SIG-M5 (cell line): ENCODE results near the gene SP3.

Experiments
- DNase-seq: peaks from one replicate; lab custom pipeline; 2025; lab: John Stamatoyannopoulos, UW

The SP3 gene

DNA sequence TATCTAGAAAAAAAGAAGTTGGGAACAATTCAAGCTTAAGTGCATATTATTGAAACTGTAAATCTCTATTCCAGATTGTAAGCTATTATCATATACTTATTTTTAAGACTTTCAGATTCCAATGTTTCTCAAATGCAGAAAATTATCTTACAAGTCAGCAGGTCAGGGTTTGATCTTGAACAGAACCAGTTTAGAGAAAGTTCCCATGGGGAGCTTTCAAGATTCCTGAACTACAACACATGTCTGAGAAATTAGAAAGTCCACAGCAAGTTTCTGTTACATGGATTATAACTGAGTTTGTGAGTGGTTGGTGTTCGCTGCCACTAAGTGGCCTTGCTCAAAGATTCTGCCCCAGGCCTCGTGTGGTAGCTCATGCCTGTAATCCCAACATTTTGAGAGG is 31.6 kb upstream of the SP3 start:
- no peak for DNase-seq

DNA sequence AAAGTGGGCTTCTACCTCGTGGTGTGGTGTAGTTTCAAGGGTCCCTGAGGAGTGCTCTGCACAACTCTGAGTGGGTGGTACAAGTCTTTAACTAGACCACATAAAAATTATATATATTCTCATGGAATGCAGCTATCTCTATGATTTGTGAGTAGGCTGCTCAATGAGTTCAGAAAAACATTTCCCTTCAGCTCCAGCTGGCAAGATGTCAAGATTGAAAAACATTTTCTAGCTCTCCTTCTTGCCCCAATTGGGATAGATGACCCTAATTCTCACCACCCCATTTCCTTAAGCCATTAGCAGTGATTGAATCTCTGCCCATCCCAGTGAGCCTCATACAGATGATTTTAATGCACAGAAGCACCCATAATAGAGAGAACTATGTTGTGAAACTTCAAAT is 28.3 kb upstream of the SP3 start:
- DNase-seq, result no peak

DNA sequence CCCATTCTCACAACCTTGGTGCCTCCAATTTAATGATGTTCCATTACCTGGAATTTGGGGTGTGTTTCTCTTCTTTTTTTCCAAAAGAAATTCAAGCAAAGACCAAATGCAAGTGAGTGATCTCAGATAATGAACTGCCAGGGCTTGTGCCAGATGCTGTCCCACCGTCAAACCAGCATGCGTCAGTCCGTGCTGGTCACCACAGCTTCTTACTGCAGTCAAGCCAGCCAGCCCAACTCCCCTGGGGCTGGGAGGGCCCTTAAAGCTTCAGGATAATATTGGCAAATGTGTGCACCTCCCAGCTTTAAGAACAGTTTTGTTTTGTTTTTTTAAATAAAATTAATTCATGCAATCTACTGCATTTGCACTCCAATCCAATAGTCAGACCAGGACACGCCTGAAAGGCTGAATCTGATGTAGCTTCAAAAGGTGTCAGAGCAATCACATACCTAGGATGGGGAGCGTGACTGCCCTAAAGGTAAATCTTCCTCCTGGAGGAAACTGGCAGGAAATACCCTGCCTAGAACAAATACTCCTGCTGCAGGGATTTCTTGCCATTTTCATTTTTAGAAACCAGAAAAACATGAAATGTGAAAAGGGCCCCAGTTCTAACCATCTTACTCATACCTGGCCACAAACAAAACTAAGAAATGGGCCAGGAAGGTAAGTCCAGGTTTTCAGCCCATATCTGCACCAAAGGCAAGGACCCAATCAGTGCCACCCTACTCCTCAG is 26.8 kb upstream of the SP3 start:
- DNase-seq, result no peak

DNA sequence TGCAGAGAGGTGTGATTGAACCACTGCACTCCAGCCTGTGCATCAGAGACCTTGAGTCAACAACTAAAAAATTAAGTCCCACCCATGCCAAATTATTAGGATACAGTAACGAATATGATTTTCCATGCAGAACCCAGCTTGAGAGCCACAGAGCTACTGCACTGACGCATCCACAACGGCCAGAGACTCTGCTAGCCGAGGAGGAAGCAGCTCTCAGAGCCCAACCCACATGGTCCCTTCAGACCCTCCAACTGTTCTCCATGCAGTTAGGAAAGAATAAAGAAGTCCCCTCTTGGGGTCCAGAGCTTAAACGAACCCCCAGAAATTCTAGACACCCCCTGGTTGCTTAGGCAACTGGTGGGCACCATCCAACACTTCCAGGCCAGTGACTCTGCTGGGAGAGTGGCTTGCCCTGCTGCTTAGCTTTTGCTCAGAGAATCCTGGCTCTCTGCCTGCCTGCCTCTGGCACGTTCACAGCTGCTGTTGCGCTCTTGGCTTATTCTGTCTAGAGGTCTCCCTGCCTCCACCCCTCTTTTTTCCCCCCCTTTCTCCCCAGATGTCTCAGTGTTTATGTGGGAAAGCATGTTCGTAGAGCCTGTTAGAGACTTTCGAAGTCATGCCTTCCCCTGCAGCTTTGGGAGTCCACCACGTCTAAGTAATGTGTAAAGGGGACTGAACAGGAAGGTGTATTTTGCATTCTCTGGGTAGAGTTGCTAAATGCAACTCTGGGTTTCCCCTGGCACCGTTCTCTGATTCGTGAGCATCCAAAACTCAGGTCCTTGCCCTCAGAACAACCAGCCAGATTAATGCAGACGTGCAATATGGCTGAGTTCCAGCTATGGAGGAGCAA is 26.0 kb upstream of the SP3 start:
- no peak for DNase-seq

DNA sequence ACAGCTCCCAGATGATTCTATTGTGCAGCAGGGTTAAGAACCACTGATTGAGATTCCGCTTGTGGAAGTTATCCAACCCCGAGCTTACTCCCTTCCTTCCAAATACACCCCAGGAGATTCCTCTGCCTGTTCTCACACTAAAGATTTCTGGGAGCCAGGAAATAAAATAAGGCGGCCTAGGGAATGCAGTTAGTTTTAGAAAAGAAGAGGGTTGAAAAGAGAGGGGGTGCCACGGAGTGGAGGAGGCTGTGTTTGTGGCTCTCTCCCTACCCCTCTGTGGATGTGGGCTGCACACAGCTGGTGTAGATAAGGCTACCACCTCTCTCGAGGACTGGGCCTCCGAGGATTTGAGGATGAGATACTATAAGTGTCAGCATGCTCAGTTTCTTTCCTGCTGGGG is 25.1 kb upstream of the SP3 start:
- no peak for DNase-seq

DNA sequence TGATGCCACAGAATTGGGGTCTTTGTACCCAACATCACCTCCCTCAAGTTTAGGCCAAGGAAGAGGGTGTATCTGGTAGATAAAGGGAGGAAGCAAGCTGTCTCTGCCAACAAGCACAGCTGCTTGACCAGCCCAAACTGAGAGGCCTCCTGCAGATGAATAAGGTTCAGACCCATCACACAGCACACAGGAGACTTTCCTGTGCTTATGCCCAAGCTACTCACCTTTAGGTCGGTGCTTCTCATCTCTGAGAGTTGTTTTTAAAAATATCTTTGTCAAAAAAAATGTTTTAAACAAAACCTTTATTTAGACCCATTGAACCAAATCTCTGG is 24.7 kb upstream of the SP3 start:
- no peak for DNase-seq

DNA sequence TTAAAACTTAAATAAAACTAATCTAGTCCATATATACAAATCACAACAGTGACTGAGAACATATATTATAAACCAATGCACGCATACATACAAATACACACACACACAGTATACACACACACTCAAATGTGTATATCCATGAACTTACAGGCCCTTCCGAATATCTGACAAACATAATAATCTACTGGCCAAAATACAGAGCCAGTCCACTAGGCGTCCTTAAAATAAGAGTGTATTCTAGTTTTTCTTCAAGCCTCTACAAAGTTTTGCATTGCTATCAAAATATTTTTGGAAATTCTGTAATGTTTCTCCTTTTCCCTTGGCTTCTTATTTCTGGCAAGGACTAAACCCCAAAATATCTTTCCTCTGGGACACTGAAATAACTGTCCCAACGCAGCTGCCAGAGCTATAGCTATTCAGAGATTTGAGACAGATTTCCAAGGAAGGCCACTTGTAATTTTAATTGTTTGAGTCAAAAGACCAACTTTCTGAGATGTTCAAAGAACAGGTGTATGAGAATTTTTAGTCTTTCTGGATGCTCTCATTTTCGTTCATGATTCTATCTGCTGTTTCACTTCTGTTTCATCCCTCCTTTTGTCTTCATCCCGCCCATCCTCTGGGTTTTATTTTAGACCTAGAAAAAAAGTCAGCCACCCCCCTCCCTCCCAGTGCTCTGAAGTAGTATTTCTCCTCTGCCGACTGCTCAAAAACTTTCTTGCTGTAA is 24.1 kb upstream of the SP3 start:
- DNase-seq, result no peak

DNA sequence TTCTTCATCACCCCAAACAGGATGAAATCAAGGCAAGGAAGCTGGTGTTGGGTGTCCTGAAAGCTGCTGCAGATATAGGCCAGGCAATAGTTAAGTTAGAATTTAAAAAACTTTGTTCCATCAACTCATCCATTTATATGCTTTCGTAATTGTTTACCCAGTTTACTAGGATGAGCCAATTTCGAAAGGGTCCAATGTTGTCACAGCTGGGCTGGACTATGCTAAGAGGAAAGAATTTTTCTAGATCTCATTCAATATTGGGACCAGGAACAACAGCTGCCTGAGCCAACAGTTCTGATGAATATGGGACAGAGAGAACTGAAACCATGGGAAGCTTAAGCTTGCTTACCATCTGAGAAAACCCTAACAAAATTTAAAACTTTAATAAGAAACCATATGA is 21.6 kb upstream of the SP3 start:
- DNase-seq, result no peak

DNA sequence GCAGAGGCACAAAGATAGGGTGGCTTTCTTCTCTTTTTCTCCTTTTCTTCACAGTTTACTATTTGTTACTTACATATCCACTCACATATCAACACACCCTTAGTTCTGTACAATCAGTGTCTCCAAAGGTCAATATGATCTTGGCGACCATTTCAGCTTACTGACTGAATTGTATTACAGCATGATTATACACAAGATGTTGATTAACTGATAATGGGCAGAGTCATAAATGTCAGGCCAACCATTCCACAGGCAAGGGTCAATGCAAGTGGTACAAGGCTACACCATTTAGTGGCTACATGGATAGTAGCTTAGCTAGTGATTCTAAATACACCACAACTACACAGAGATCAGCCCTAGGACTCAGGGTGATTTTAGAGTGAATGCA is 20.4 kb upstream of the SP3 start:
- no peak for DNase-seq

DNA sequence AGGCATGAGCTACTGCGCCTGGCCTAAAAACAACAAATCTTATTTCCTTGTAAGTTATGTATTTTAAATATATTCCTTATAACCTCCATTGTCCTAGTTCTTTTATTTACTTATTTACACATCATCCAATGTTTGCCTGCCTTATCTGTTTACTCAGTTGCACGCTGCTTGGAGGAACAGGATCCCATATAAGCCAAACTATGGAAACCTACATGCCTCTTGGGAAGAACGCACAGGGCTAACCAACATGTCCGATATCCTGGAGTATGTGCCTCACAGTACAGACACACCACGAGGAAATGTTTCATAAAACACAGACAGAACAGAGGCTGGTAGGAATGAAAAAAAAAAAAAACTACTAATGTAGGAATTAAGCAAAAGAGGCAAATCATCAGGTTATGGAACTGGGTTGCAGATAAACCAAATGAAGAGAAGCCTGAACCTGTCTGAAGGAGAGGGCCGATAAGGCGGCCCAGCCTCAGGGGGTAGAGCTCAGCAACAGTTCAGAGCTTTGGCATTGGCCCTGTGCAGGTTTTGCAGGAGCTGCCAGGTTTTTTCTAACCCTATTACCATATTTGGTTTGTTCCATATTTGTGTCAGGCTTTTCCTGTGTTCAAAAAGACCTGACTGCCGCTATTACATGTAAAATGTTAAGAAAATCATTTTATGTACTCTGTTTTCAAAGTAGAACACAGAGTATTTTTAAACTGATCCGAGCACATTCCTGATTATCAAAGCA is 19.9 kb upstream of the SP3 start:
- no peak for DNase-seq

DNA sequence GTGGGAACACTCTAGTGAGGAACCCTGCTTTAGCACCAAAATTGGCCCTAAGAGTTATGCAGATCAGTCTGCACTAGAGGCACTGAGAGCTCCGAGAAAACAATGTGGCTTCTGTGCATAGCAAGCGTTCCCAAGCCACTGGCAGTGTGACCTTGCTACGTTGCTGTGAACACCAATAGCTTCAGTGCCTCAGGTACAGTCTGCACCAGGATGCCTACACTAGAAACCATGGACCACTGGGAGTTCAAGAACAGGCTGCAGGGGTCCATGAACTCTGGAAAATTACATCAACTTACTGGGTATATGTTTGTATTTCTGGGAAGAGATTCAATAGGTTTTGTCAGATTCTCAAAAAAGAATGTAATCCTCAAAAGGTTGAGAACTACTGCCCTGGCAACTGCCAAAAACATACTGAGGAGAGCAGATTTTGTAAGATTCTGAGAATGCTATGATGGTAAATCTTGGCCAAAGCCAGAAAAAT is 18.3 kb upstream of the SP3 start:
- DNase-seq, result no peak

DNA sequence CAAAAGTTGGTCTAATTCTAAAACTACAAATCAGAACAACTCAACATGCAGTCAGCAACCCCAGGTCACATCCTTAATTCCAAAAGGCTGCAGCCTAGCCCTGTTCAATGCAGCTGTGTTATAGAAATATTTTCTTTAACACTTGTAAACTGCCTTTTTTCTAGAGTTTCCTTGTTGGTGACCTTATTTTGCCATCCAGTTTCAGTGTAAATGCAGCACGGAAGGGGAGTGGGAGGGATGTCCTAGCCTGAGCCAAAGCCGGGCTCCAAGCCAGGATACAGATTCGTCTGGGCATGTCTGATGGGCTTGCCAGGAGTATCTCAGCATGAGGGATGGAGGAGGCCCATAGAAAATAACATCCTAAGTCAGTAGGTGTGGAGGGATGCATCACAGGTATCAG is 17.7 kb upstream of the SP3 start:
- no peak for DNase-seq

DNA sequence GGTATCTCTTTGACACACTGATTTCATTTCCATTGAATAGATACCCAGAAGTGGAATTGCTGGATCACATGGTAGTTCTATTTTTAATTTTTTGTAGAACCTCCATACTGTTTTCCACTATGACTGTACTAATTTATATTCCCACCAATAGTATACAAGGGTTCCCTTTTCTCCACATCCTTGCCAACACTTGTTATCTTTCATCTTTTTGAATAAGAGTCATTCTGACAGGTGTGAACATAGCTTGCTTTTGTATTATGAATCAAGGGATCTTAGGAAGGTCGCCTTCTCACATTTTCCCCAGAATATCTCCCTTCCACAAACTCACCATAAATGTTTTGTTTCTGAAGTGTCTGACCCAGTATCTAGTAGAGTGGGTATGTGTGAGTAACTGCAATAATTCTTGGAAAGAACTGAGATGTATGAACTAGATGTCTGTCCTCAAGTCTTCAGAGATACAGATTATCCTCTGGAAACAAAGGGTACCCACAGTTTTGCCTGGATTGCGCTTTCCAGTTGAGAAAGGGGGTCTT is 17.1 kb upstream of the SP3 start:
- DNase-seq, result no peak

DNA sequence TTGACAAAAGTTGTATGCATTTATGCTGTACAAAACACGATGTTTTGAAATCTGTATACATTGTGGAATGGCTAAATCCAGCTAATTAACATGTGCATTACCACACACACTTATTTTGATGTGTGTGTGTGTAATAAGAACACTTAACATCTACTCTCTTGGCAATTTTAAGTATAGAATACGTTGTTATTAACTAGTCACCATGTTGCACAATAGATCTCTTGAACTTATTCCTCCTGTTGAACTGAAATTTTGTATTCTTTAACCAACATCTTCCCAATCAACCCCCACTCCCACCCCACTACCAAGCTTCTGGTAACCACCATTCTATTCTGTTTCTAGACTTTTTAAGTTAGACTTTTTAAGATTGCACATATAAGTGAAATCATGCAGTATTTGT is 16.3 kb upstream of the SP3 start:
- no peak for DNase-seq

DNA sequence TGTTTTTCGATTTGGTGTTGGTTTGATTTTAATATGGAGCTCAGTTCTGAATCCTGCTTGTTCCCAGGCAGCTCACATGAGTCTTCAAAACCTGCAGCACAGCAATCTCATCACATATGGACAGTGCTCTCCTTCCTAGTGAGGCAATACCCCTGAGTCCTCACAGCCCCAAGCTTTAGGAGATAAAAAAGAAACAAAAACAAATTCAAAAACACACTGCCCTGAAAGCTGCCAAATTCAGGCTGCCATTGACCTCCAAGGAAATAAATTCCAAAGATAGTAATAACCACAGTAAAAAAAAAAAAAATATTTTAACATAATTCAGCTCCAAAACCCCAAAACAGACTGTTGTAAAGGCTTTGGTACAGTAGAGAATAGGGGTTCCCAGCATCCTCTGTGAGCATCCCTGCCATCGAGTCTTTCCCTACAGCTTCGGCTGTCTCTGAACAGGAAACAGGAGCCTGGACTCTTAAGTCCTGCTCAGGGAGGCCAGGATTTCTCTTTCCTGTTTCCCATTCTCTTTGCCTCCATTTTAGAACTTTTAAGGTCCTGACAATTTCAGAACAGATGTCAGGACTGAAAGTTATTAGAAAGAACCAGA is 14.7 kb upstream of the SP3 start:
- DNase-seq, result no peak

DNA sequence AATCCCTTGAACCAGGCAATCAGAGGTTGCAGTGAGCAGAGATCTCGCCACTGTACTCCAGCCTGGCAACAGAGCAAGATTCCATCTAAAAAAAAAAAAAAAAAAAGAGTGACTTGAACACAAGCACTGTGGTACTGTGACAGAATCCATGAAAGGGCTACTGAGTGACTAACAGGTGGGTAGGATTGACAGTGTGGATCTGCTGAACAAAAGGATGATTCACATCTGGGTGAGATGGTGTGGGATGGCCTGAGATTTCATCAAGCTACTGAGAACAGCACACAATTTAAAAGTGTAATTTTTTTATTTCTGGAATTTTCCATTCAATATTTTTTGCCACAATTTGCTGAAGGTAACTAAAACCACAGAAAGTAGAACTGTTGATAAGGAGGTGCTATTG is 13.3 kb upstream of the SP3 start:
- no peak for DNase-seq

DNA sequence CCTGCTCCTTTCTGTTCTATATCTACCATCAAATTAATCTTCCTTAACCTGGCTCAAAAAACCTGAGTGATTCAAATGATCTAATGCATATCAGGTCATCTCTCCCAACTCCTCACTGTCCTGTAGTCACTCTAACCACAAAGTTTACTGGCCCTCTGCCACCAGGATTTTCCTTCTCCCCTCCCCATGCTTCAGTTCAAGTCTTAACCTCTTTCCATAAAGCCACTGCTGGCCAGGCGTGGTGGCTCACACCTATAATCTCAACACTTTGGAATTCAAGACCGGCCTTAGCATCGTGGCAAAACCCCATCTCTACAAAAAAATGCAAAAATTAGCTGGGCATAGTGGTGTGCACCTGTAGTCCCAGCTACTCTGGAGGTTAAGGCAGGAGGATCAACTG is 7.5 kb upstream of the SP3 start:
- DNase-seq, result no peak

DNA sequence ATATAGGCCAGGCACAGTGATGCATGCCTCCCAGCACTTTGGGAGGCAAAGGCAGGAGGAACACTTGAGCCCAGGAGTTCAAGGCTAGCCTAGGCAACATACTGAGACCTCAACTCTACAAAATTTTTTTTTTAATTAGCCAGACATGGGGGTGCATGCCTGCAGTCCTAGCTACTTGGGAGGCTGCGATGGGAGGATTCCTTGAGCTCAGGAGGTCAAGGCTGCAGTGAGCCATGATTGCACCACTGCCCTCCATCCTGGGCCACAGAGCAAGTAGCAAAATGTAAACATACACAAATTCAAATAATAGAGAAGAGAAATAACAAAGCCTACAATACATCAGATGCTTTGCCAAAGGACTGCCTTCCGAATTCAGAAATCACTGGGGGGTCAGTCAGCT is 7.0 kb upstream of the SP3 start:
- DNase-seq, result no peak

DNA sequence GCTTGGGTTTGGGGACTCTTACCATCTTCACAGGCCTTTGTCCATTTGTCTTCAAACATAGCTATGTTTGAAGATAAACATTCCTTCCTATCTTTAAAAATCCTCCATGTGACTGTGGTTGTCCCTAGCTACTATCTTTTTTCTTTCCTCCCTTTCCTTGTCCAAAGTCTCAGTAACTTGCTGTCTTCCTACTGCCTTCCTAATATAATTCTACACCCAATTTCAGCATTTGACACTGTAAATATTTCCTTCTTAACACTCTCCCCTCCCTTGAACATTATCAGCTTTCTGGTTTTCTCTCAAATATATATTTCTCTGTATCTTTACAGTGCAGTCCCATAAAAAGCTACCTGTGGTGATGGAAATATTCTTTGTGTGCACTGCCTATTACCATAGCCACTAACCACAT is 5.3 kb upstream of the SP3 start:
- DNase-seq, result no peak

DNA sequence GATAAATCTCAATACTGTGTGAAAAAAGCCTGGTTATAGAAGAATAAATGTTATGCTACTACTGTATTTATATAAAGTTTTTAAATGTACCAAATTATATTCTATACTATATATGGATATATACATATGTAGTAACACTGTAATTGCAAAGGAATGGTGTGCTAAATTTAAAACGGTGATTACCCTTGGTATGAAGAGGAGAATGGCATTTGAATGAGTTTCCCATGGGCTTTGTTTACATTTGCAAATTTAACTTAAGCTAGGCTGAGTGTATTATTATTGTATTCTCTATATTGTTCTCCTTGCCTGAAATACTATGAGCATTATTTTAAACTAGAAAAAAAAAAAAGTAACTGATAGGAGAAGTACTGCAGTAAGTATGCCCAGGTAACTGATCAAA is 4.7 kb upstream of the SP3 start:
- DNase-seq, result no peak

DNA sequence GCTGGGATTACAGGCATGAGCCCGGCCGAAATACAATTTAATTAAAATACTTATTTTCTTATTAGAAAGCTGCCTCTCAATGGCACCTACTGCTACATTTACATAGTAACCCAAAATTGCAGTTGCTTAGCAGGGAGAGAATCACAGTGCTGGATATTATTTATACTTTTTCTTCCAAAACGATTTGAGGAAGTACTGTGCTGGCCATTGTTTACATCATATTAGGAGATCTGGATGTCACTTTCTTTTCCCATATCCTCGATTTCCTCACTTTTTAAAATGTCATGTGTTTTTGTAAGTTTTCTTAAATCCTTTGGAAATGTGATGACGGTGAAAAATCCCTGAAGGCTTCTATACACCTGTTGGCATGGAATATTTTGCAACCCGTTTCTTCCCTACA is 3.4 kb upstream of the SP3 start:
- DNase-seq, result no peak
